Rectal smooth muscle tissue (tissue), 1 donor: ENCODE results near the gene RTL5.

Source experiments
- H3K27ac ChIP-seq: one replicate; pipeline ENCODE4 v1.7.0; 2013; ENCODE audit warnings: low read depth, low read length, inconsistent platforms
- H3K27me3 ChIP-seq: one replicate; pipeline ENCODE4 v1.7.0; 2013; ENCODE audit warnings: low read length; ENCODE audit not compliant: control insufficient read depth, insufficient read depth
- H3K36me3 ChIP-seq: one replicate; pipeline ENCODE4 v1.7.0; 2013; ENCODE audit warnings: low read length; ENCODE audit not compliant: control insufficient read depth, insufficient read depth
- H3K4me1 ChIP-seq: one replicate; pipeline ENCODE4 v1.7.0; 2013; ENCODE audit warnings: low read length; ENCODE audit not compliant: control insufficient read depth, insufficient read depth
- H3K4me3 ChIP-seq: one replicate; pipeline ENCODE4 v1.7.0; 2013; ENCODE audit warnings: low read length
- H3K9ac ChIP-seq: one replicate; pipeline ENCODE4 v1.7.0; 2013; ENCODE audit warnings: low read length

RTL5 gene

DNA sequence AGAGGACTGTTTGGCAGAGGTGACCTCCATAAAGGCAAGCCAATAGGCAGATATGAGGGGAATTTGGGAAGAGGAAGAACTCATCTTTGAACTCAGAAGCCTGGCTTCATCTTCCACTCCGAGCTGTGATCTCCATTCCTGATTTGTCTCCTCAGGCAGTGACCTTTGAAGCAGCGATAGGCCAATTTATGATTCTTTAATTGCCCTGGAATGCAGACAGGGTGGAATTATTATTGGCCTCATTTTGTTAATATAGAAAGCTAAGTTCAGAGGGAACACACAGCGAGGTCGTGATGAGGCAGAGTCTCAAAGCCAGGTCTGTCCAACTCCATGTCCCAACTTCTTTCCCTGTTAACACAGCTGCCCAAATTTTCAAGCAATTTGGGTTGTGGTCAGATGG is 16.9 kb downstream of the RTL5 start:
- H3K27me3 ChIP-seq = peaks cover 3% of the 10 kb centered on the region
- no peaks in the 10 kb centered on the region for H3K36me3 ChIP-seq
- no peak overlapping the region for H3K9ac ChIP-seq
- H3K27ac ChIP-seq = no peak overlapping the region
- H3K4me1 ChIP-seq = no peaks in the 10 kb centered on the region
- H3K4me3 ChIP-seq = no peak overlapping the region

GRCh38 chrX:72114306-72114705 is 17.4 kb downstream of the RTL5 start:
- Histone ChIP-seq H3K27me3 (peaks cover 3% of the 10 kb centered on the region), H3K9ac (no peak overlapping the region), H3K27ac (no peak overlapping the region), H3K36me3 (no peaks in the 10 kb centered on the region), H3K4me1 (no peaks in the 10 kb centered on the region), H3K4me3 (no peak overlapping the region)

DNA sequence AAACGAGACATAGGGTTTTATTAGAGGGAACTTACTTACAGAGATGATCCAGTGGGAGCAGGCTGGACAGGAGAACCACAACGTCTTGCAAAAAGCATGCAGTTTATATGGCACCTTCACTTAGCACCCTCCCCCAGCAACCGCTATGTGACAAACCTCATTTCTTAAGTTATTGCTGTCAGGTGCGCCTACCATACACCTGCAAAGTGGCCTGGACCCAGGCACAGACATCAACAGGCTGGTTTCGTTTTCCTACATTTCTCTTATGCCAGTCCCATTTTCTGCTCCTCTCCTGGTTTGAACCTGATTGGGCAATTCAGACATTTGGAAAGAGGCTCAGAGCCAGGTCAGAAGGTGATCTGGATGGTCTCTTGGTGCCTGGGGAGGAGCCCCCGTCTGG is 18.3 kb downstream of the RTL5 start:
- H3K4me1 ChIP-seq = no peaks in the 10 kb centered on the region
- H3K27ac ChIP-seq = no peak overlapping the region
- H3K36me3 ChIP-seq = no peaks in the 10 kb centered on the region
- no peak overlapping the region for H3K9ac ChIP-seq
- H3K4me3 ChIP-seq = no peak overlapping the region
- peaks cover 3% of the 10 kb centered on the region for H3K27me3 ChIP-seq

DNA sequence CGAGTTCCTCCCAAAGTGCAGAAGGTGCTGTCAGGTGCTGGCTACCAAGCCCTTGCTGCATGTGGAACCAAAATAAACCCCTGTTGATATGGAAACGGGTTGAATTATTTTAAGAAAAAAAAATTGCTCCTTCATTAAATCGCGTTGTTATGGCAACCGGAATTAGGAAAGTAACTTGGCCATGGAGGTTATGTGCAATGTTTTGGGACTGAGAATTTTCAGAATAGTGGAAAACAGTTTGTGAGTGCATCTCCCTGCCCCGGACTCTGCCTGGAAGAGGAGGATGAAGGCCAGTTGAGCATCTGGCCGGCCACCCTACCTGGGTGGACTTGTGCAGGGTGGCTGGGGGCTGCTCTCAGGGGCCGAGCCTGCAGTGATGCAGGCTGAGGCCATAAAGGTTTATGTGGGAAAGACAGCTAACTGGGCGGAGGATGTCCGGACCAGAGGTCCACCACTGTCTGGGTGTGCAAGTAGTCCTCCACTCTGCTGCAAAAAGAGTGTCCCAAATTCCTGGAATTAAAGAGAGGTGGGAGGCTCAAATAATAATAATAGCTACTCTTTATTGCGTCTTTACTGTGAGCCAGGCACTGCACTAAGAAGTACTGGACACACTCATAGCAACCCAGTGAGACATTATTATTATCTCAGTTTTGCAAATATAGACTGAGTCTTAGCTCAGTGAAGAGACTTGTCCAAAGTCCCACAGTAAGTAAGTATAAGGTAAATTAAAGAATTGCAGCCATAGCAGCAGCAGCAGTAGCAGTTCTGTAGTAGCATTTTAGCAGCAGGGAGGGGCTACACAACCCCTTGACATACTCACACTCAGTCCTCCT is 20.6 kb downstream of the RTL5 start:
- no peaks in the 10 kb centered on the region for H3K4me1 ChIP-seq
- no peaks in the 10 kb centered on the region for H3K36me3 ChIP-seq
- H3K9ac ChIP-seq = no peak overlapping the region
- H3K27me3 ChIP-seq = peaks cover 3% of the 10 kb centered on the region
- no peak overlapping the region for H3K27ac ChIP-seq
- H3K4me3 ChIP-seq = no peak overlapping the region

GRCh38 chrX:72110051-72110875 is 21.5 kb downstream of the RTL5 start:
- H3K27me3 ChIP-seq = peaks cover 3% of the 10 kb centered on the region
- H3K9ac ChIP-seq = no peak overlapping the region
- no peak overlapping the region for H3K4me3 ChIP-seq
- H3K27ac ChIP-seq = no peak overlapping the region
- no peaks in the 10 kb centered on the region for H3K36me3 ChIP-seq
- no peaks in the 10 kb centered on the region for H3K4me1 ChIP-seq

- H3K4me3 ChIP-seq = no peak overlapping the region
- H3K36me3 ChIP-seq = no peaks in the 10 kb centered on the region
- no peak overlapping the region for H3K9ac ChIP-seq
- H3K4me1 ChIP-seq = no peaks in the 10 kb centered on the region
- peaks cover 3% of the 10 kb centered on the region for H3K27me3 ChIP-seq
- H3K27ac ChIP-seq = no peak overlapping the region
Observed at GRCh38 chrX:72108666-72109065, 23.0 kb downstream of the RTL5 start.

DNA sequence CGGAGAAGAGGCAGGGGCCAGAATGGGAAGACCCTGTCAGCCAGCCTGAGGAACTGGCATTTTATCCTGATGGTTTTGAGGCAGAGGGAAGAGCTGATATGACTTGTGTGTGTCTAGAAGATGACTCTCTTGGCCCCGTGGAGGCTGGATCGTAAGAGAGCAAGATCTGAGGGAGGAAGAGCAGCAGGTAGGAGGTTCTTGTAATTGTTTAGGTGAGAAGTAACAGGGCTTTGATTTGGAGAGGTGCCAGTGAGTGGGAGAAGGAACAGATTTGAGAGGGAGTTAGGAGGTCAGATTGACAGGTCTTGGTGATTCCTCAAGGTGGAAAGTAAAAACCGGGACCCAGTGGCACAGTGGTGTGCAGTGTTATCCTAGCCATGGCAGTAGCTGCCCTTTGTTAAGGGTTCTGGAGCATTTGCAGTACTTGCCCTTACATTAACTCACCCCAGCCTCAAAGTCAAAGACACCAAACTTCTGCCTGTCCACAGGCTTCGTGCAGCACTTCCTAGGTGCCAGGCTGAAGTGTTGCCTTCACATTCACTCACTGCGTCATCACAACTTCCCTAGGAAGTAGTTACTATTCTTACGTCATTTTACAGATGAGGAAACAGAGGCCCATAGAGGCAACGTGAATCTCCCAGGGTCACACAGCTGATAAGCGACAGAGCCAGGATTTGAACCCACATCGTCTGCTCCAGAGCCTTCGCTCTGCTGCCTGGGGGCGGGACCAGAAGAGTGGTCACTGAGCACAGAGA is 23.7 kb downstream of the RTL5 start:
- Histone ChIP-seq H3K27me3 (peaks cover 3% of the 10 kb centered on the region), H3K27ac (no peak overlapping the region), H3K4me3 (no peak overlapping the region), H3K36me3 (no peaks in the 10 kb centered on the region), H3K9ac (no peak overlapping the region), H3K4me1 (no peaks in the 10 kb centered on the region)

DNA sequence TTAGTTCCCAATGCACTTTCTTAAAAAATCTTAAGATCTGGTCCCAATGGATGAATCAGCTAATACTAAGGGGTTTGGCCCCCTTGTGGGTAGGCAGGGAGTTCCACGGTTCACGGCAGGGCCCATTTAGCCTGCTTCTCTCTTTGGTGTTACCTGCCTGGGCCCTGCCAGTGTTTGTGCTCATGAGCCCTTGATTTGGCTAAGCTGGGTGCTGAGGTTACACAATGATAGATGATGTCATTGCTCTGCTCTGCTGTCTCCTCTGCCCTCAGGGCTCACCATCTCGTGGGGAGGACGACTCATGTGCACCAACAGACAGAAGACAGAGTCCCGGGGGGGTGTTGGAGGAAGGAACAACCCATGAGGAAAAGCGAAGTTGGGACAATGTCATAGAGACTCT is 24.4 kb downstream of the RTL5 start:
- Histone ChIP-seq H3K9ac (no peak overlapping the region), H3K27ac (no peak overlapping the region), H3K4me1 (no peaks in the 10 kb centered on the region), H3K4me3 (no peak overlapping the region), H3K36me3 (no peaks in the 10 kb centered on the region), H3K27me3 (peaks cover 3% of the 10 kb centered on the region)

- Histone ChIP-seq H3K27me3 (peaks cover 3% of the 10 kb centered on the region), H3K4me1 (no peaks in the 10 kb centered on the region), H3K9ac (no peak overlapping the region), H3K36me3 (no peaks in the 10 kb centered on the region), H3K4me3 (no peak overlapping the region), H3K27ac (no peak overlapping the region)
Observed at GRCh38 chrX:72105436-72105835, 26.3 kb downstream of the RTL5 start.

- Histone ChIP-seq H3K36me3 (no peaks in the 10 kb centered on the region), H3K4me3 (no peak overlapping the region), H3K9ac (no peak overlapping the region), H3K4me1 (no peaks in the 10 kb centered on the region), H3K27me3 (peaks cover 3% of the 10 kb centered on the region), H3K27ac (no peak overlapping the region)
Observed at GRCh38 chrX:72102760-72103159, 29.0 kb downstream of the RTL5 start.

DNA sequence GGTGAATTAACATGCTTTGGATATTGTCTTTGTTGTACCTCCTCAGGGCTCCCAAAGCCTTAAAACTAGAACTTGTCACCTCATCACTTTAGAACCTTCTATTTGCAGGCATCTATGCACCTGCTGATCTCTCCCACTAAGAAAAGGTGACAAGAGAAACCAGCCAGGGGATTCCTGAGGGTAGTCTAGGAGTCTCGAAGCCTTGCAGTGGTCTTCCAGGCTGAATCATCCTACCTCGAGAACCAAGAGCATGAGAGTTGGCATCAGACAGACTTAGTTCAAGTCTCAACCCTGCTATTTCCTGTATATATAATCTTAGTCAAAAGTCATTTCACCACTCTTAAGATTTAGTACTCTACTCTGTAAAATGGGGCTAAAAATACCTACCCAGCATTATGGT is 29.6 kb downstream of the RTL5 start:
- Histone ChIP-seq H3K4me1 (no peaks in the 10 kb centered on the region), H3K27ac (no peak overlapping the region), H3K9ac (no peak overlapping the region), H3K27me3 (peaks cover 3% of the 10 kb centered on the region), H3K36me3 (no peaks in the 10 kb centered on the region), H3K4me3 (no peak overlapping the region)

DNA sequence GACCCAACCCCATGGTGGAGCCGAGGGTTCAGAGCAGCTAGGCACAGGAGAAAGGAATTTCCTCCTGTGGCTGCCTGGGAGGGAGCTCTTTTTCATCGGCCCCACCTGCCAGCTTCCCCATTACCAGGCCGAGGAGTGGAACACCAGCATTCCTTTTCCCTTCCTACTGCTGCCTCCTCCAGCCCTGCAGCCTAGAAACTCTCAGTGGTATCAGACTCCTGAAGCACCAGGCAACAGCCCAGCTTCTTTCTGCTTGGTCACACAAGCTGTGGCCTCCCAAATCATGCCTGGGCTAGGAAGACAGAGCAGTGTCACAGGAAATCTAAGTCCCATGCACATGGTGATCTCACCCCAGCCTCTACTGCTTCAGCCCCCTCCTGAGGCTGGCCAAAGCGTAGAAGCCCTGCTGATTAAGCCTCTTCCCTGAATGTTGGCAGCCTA is 30.1 kb downstream of the RTL5 start:
- Histone ChIP-seq H3K4me3 (no peak overlapping the region), H3K9ac (no peak overlapping the region), H3K36me3 (no peaks in the 10 kb centered on the region), H3K4me1 (no peaks in the 10 kb centered on the region), H3K27ac (no peak overlapping the region), H3K27me3 (peaks cover 3% of the 10 kb centered on the region)
